NCI-H1048 (cell line): ENCODE data around the gene C1QTNF1.

Experiments used
- DNase-seq: peaks from one replicate; lab custom pipeline; 2025; lab: John Stamatoyannopoulos, UW

The C1QTNF1 gene

GRCh38 chr17:79079421-79080200 is 55.6 kb downstream of the C1QTNF1 start:
- DNase-seq, result no peak

GRCh38 chr17:79080349-79080748 is 56.4 kb downstream of the C1QTNF1 start:
- DNase-seq, result no peak

GRCh38 chr17:79080761-79081290 is 56.9 kb downstream of the C1QTNF1 start:
- DNase-seq, result no peak

- no peak for DNase-seq
Measured at GRCh38 chr17:79081571-79082276, 57.8 kb downstream of the C1QTNF1 start.

GRCh38 chr17:79082311-79083190 is 58.6 kb downstream of the C1QTNF1 start:
- DNase-seq, result no peak

GRCh38 chr17:79083191-79083971 is 59.4 kb downstream of the C1QTNF1 start:
- no peak for DNase-seq

GRCh38 chr17:79084291-79085153 is 60.6 kb downstream of the C1QTNF1 start:
- no peak for DNase-seq

- no peak for DNase-seq
Measured at GRCh38 chr17:79085154-79085920, 61.4 kb downstream of the C1QTNF1 start.

GRCh38 chr17:79085921-79086551 is 62.1 kb downstream of the C1QTNF1 start:
- DNase-seq, result no peak

GRCh38 chr17:79086609-79087427 is 62.8 kb downstream of the C1QTNF1 start:
- no peak for DNase-seq

- no peak for DNase-seq
Measured at GRCh38 chr17:79087428-79088143, 63.6 kb downstream of the C1QTNF1 start.

GRCh38 chr17:79088247-79088996 is 64.5 kb downstream of the C1QTNF1 start:
- no peak for DNase-seq

- DNase-seq, result no peak
Measured at GRCh38 chr17:79088997-79089328, 65.0 kb downstream of the C1QTNF1 start.

- no peak for DNase-seq
Measured at GRCh38 chr17:79089720-79090442, 65.9 kb downstream of the C1QTNF1 start.

- DNase-seq, result no peak
Measured at GRCh38 chr17:79090443-79091225, 66.7 kb downstream of the C1QTNF1 start.
